Small intestine (tissue), 7 donors: ENCODE data around the gene DNAJC5G. TPM values are rescaled to one million over a fixed set of nuclear protein-coding genes. Genes with fewer than 3 reads are reported as not detected.
"Not testable (repeated sequence)": the region's sequence is repeated elsewhere in the genome, so short reads cannot be mapped to it uniquely, and the experiment has no call there.

ENCODE experiments used
- DNase-seq, 2 donors: peaks; one replicate each; pipeline versions ENCODE4 v3.0.0 to v3.0.0-alpha.2; 2013
- FAIRE-seq: peaks from 2 replicates; lab custom pipeline; 2012; peaks lifted over from hg19 to GRCh38; lab: Jason Lieb, UNC
- H3K27ac ChIP-seq, 3 donors: one replicate each; pipeline ENCODE4 v1.5.1; 2013; ENCODE audit warnings: low read length in 2 of 3, mild to moderate bottlenecking in 2 of 3, control low read depth in 1 of 3, inconsistent platforms in 1 of 3, low read depth in 1 of 3, moderate library complexity in 1 of 3
- H3K27me3 ChIP-seq, 3 donors: one replicate each; pipeline ENCODE4 v1.6.1; 2013; ENCODE audit warnings: low read length in 3 of 3, inconsistent platforms in 1 of 3; ENCODE audit not compliant: control insufficient read depth in 3 of 3, insufficient read depth in 3 of 3
- H3K36me3 ChIP-seq, 3 donors: one replicate each; pipeline ENCODE4 v1.6.1; 2013; ENCODE audit warnings: low read length in 3 of 3, inconsistent platforms in 1 of 3, low read depth in 1 of 3, mild to moderate bottlenecking in 1 of 3, moderate library complexity in 1 of 3; ENCODE audit not compliant: control insufficient read depth in 3 of 3, insufficient read depth in 2 of 3
- H3K4me1 ChIP-seq, 3 donors: one replicate each; pipeline ENCODE4 v1.6.1; 2013; ENCODE audit warnings: low read length in 2 of 3, inconsistent platforms in 1 of 3, low read depth in 1 of 3, mild to moderate bottlenecking in 1 of 3, moderate library complexity in 1 of 3; ENCODE audit not compliant: control insufficient read depth in 3 of 3, insufficient read depth in 2 of 3
- H3K4me3 ChIP-seq, 3 donors: one replicate each; pipeline ENCODE4 v1.5.1; 2013; ENCODE audit warnings: low read length in 3 of 3, control low read depth in 1 of 3, inconsistent platforms in 1 of 3, low read depth in 1 of 3, mild to moderate bottlenecking in 1 of 3, moderate library complexity in 1 of 3
- H3K9me3 ChIP-seq, 2 donors: one replicate each; pipeline ENCODE4 v1.6.1; 2013; ENCODE audit warnings: low read depth in 1 of 2, low read length in 1 of 2; ENCODE audit not compliant: control insufficient read depth in 2 of 2, insufficient read depth in 1 of 2
- WGBS, 3 donors: extraction: QIAGEN DNeasy Blood & Tissue Kit; methylation state at CpG; one replicate each; pipeline ENCODE4 v1.1.7; 2013; 5-methylcytosine and 5-hydroxymethylcytosine counted together
- polyA plus RNA-seq, 4 donors: library from polyadenylated mRNA; stranded (reverse) in 3 of 4; unstranded in 1 of 4; fragments of 200-250 nt in 3 of 4; fragments of 120-200 nt in 1 of 4; gene quantifications; one replicate each; pipeline versions ENCODE4 v1.2.1 to v1.2.3, GENCODE V29; 2013
- donor health status: healthy with polysubstance abuse.
- donor health status: control.
- donor health status: control.
- donor health status: Bipolar disorder and iron deficiency.
- donor health status: healthy.

The DNAJC5G gene
- polyA plus RNA-seq, 4 donors, result not detected

DNA sequence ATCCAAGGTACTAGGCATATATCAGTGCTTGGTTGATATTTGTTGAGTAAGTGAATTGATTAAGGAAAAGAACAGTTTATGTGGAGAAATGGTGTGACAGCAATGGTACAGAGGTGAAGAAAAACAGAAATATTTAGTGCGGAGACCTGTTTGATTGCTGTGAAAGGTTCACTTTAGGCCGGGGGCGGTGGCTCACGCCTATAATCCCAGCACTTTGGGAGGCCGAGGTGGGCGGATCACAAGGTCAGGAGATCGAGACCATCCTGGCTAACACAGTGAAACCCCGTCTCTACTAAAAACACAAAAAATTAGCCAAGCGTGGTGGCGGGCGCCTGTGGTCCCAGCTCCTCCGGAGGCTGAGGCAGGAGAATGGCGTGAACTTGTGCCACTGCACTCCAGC lies 6.9 kb upstream of the DNAJC5G start:
- FAIRE-seq, H3K27ac ChIP-seq, H3K9me3 ChIP-seq, DNase-seq, H3K4me3 ChIP-seq, H3K36me3 ChIP-seq, H3K4me1 ChIP-seq: not testable (repeated sequence)
- peaks cover 5 to 76% (median 14%) of the 10 kb centered on the region in 3 donors for H3K27me3 ChIP-seq
- 88 to 91% (median 90%) methylated on average over 12 to 13 of the region's 13 CpGs for WGBS, 3 donors

DNA sequence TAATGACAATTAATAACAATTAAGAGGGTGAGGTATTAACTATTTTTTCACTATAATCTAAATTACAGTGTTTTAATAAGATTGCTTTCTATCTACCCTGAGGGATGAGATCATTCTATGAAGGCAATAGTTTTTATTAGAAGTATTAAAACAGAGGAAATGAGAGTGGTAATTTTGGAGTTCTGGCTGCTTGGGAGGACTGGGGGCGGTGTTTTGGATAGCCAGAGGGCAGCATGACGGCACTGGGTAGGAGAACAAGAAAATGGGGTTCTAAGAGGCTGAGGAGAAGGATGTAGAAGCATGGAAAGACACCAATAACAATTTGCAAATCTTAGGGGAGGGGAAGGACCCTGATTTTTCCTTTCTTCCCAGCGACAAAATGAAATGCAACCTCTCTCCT lies 5.1 kb upstream of the DNAJC5G start:
- Histone ChIP-seq H3K27ac (no peak overlapping the region), H3K4me1 (no peaks in the 10 kb centered on the region), H3K4me3 (no peak overlapping the region), H3K36me3 (no peaks in the 10 kb centered on the region), H3K9me3 (no peaks in the 10 kb centered on the region), H3K27me3 (peaks cover 0 to 65% (median 4%) of the 10 kb centered on the region in 3 donors)
- 81 to 84% (median 83%) methylated on average over 3 of the region's 3 CpGs for WGBS, 3 donors
- DNase-seq, result no peak
- FAIRE-seq, result no peak

GRCh38 chr2:27270670-27271069 lies 4.6 kb upstream of the DNAJC5G start:
- 46 to 60% (median 54%) methylated on average over 2 of the region's 2 CpGs for WGBS, 3 donors
- Histone ChIP-seq H3K9me3 (no peaks in the 10 kb centered on the region), H3K36me3 (no peaks in the 10 kb centered on the region), H3K4me3 (no peak overlapping the region), H3K4me1 (no peaks in the 10 kb centered on the region), H3K27me3 (peaks cover 0 to 63% (median 2%) of the 10 kb centered on the region in 3 donors), H3K27ac (no peak overlapping the region)
- DNase-seq, result no peak
- FAIRE-seq, result no peak

DNA sequence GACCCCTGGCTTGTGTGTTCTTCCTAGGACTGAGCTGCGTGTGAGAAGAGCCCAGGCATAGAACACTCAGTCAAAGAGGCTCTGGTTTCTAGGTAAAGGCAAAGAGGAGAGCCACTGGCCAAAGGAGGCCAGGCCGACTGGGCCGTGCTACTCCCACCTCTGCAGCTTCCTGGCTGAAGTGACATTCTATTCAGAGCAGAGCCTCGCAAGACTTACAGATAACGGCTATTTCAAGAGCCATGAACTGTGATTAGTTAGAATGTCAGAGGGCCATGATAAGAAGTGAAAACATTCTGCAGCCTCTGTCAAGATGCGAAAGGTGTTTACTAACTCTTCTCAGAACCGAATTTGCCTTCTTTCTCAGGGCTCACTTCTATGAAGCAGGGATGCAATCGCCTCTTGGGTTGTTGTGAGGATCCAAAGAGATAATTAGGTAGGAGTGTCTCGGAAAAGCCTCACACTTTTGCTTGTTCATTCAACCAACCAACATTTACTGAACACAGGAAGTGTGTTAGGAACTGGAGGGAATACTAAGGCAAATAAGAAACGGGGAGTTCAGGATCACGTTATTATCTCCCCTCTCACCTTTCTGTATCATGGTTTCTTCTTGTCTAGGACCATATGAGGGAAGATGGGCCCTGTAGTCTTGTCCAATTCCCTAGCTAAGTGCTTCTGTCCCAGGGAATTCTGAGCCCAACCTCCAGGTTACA lies 3.4 kb upstream of the DNAJC5G start:
- no peaks in the 10 kb centered on the region for H3K4me1 ChIP-seq
- no peak for FAIRE-seq

GRCh38 chr2:27272537-27273522 lies 2.4 kb upstream of the DNAJC5G start:
- WGBS, 3 donors, result 40 to 62% (median 45%) methylated on average over 15 of the region's 15 CpGs
- not testable (repeated sequence) for H3K36me3 ChIP-seq, DNase-seq, H3K9me3 ChIP-seq, FAIRE-seq, H3K4me3 ChIP-seq, H3K4me1 ChIP-seq, H3K27ac ChIP-seq
- H3K27me3 ChIP-seq, result peaks cover 0 to 53% (median 0%) of the 10 kb centered on the region in 3 donors

More for the DNA sequence above, 3.4 kb upstream of the DNAJC5G start:
- no peak for DNase-seq
- no peak overlapping the region for H3K27ac ChIP-seq
- no peaks in the 10 kb centered on the region for H3K36me3 ChIP-seq
- no peak overlapping the region for H3K4me3 ChIP-seq
- peaks cover 0 to 55% (median 0%) of the 10 kb centered on the region in 3 donors for H3K27me3 ChIP-seq
- H3K9me3 ChIP-seq, result no peaks in the 10 kb centered on the region
- WGBS, 3 donors, result 40 to 52% (median 51%) methylated on average over 11 of the region's 11 CpGs

DNA sequence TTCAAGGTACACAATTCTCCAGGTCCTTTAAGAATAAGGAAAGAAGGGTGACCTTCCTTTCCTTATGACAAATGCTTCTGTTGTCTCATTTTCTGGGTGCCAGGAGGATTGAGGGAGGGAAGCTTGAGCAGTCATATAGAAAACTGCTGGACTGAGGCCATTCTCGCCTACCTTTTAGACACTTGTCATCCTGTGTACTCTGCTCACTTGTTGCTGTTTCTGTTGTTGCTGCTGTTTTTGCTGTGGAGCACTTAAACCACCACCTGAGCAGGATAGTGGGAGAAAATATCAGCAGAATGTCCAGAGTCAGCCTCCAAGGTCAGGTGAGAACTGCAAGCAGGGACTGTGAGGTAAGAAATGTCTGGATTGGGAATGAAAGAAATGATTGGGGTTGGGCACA lies 2.8 kb downstream of the DNAJC5G start:
- FAIRE-seq, result no peak
- 50 to 75% (median 71%) methylated on average over 1 of the region's 1 CpG for WGBS, 3 donors
- H3K4me3 ChIP-seq, result no peak overlapping the region
- H3K36me3 ChIP-seq, result no peaks in the 10 kb centered on the region
- no peaks in the 10 kb centered on the region for H3K4me1 ChIP-seq
- no peaks in the 10 kb centered on the region for H3K9me3 ChIP-seq
- no peak overlapping the region for H3K27ac ChIP-seq
- DNase-seq, result no peak
- H3K27me3 ChIP-seq, result peaks cover 0 to 34% (median 10%) of the 10 kb centered on the region in 3 donors

- FAIRE-seq (no peak), DNase-seq (no peak)
- Histone ChIP-seq H3K27me3 (peaks cover 0 to 42% (median 14%) of the 10 kb centered on the region in 3 donors), H3K36me3 (no peaks in the 10 kb centered on the region), H3K9me3 (no peaks in the 10 kb centered on the region), H3K4me3 (no peak overlapping the region), H3K27ac (no peak overlapping the region), H3K4me1 (no peaks in the 10 kb centered on the region)
- whole genome bisulfite sequencing, 3 donors, result 49 to 74% (median 54%) methylated on average over 3 of the region's 3 CpGs
Observed at GRCh38 chr2:27280826-27281225, 5.6 kb downstream of the DNAJC5G start.

DNA sequence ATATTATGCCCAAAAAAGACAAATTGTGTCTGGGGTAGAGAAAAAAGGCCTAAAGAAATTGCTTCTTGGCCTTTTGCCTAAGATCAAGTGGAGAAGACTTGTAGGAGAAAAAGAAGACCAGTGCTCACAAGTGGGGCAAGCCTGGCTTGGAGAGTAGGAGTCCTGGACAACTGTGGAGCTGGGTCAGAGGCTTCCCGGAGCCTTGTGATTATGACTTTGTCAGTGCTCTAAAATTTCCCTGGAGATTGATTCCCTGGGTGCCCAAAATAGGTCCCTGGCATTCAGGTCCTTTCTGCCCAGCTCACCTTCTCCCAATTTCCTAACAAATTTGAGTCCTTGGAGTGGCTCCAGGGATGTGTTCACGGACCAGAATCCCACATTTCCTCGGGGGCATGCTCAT lies 6.2 kb downstream of the DNAJC5G start:
- Histone ChIP-seq H3K27me3 (peaks cover 0 to 46% (median 14%) of the 10 kb centered on the region in 3 donors), H3K4me3 (no peak overlapping the region), H3K27ac (no peak overlapping the region), H3K4me1 (no peaks in the 10 kb centered on the region), H3K9me3 (no peaks in the 10 kb centered on the region), H3K36me3 (no peaks in the 10 kb centered on the region)
- 53 to 71% (median 64%) methylated on average over 3 of the region's 3 CpGs for WGBS, 3 donors
- no peak for DNase-seq
- no peak for FAIRE-seq
